ENCODE results near the gene CREB5.

GRCh38 chr7:28621369-28621841 lies 209.1 kb downstream of the CREB5 start:
- TF ChIP-seq CTCF (conservative IDR thresholded peaks at IDR 0.05; ENCODE audit: low read depth, low read length), result no peak
- no peak for TF ChIP-seq EZH2 (IDR thresholded peaks at IDR 0.05; ENCODE audit: low read length, unreplicated experiment)
- TF ChIP-seq EZH2phosphoT487 (IDR thresholded peaks at IDR 0.05; ENCODE audit: borderline replicate concordance, low read length), result no peak

Data from PC-3 (cell line).